ENCODE measurements around the gene OR6Y1. TPM values are rescaled to one million over a fixed set of nuclear protein-coding genes. Genes with fewer than 3 reads are reported as not detected.

The OR6Y1 gene
- total RNA-seq, 4 donors from 2014 or later, result not detected

DNA sequence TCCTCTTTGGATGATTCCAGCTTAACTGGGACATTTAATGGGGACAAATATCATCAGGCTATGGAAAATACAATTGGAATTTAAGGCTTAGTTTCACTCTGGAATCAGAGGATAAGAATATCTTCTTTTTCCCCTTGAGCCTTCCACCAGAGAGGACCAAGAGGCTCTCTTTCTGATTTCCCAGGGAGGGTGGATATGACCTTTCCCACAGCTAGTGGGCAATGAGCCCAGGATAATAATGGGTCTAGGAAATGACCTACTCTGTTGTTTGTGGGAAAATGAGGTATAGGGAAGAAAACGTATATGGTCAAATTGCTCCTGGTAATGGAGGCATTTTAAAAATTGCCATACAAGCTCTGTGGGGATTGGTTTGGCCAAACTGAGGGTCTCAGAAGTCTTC is 1.9 kb downstream of the OR6Y1 start:
- DNase-seq, result no peak

DNA sequence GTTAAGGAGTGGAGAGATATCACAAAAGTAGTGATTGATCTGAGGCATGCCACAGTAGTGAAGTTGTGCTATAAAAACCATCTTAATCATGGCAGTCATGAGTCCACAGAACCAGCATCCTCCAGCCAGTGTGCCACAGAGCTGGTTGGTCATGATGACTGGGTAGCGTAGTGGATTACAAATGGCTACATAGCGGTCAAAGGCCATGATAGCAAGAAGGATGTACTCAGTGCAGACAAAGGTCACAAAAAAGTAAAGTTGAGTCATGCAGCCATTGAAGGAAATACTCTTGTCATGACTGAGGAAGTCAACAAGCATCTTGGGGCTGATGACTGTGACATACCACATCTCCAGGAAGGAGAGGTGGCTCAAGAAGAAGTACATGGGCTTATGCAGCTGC is 6.7 kb downstream of the OR6Y1 start:
- DNase-seq, result no peak
- no peak overlapping the region for H3K27ac ChIP-seq
- H3K4me1 ChIP-seq, result no peaks in the 10 kb centered on the region
- no peaks in the 10 kb centered on the region for H3K27me3 ChIP-seq
- H3K9me3 ChIP-seq, result no peaks in the 10 kb centered on the region
- no peaks in the 10 kb centered on the region for H3K36me3 ChIP-seq
- no peak overlapping the region for H3K4me3 ChIP-seq
- TF ChIP-seq POLR2A (IDR thresholded peaks at IDR 0.05), result no peak
- TF ChIP-seq, protein P1, sequence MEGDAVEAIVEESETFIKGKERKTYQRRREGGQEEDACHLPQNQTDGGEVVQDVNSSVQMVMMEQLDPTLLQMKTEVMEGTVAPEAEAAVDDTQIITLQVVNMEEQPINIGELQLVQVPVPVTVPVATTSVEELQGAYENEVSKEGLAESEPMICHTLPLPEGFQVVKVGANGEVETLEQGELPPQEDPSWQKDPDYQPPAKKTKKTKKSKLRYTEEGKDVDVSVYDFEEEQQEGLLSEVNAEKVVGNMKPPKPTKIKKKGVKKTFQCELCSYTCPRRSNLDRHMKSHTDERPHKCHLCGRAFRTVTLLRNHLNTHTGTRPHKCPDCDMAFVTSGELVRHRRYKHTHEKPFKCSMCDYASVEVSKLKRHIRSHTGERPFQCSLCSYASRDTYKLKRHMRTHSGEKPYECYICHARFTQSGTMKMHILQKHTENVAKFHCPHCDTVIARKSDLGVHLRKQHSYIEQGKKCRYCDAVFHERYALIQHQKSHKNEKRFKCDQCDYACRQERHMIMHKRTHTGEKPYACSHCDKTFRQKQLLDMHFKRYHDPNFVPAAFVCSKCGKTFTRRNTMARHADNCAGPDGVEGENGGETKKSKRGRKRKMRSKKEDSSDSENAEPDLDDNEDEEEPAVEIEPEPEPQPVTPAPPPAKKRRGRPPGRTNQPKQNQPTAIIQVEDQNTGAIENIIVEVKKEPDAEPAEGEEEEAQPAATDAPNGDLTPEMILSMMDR (IDR thresholded peaks at IDR 0.05), result no peak

More for the DNA sequence above, 1.9 kb downstream of the OR6Y1 start:
- Histone ChIP-seq H3K27me3 (no peaks in the 10 kb centered on the region), H3K27ac (no peak overlapping the region), H3K9me3 (no peaks in the 10 kb centered on the region), H3K4me1 (no peaks in the 10 kb centered on the region), H3K36me3 (no peaks in the 10 kb centered on the region), H3K4me3 (no peak overlapping the region)
- no peak for TF ChIP-seq POLR2A (IDR thresholded peaks at IDR 0.05)

DNA sequence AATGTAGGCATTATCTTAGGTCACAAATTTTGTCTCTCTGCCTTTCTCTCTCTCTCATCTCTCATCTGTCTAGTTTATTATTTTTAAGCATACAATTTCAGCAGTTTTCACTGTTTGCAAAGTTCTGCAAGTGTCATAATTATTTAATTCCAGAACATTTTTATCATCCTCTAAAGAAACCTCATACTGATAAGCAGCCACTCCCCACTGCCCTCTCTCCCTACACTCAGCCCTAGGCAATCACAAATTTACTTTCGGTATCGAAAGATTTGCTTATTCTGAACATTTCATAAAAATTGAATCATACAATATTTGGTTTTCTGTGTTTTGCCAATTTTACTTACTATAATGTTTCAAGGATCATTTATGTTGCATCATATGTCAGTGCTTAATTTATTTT is 16.6 kb downstream of the OR6Y1 start:
- TF ChIP-seq, protein P1 (IDR thresholded peaks at IDR 0.05), result no peak
- TF ChIP-seq POLR2A (IDR thresholded peaks at IDR 0.05), result no peak
- no peaks in the 10 kb centered on the region for H3K36me3 ChIP-seq
- no peaks in the 10 kb centered on the region for H3K4me1 ChIP-seq
- H3K27ac ChIP-seq, result no peak overlapping the region
- DNase-seq, result no peak
- H3K4me3 ChIP-seq, result no peak overlapping the region
- H3K27me3 ChIP-seq, result no peaks in the 10 kb centered on the region
- no peaks in the 10 kb centered on the region for H3K9me3 ChIP-seq

DNA sequence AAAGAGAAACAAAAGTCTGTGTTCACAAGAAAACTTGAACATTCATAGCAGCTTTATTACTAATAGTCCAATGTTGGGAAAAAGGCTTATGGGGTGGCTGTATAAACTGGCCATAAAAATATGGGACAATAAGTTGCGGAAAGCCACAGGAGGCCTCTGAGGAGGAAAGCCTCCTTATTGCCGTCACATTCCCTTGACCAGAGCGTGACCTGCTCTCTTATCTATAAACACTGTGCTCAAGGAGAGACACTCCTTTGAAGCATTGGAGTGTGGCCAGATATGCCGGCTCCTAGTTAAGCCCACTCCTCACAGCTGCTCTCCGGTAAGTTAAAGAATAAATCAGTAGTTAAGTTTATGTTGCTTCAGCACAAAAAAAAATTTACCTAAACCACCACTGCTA is 19.7 kb downstream of the OR6Y1 start:
- no peaks in the 10 kb centered on the region for H3K36me3 ChIP-seq
- TF ChIP-seq, protein P1 (IDR thresholded peaks at IDR 0.05), result no peak
- TF ChIP-seq POLR2A (IDR thresholded peaks at IDR 0.05), result no peak
- no peak overlapping the region for H3K4me3 ChIP-seq
- H3K4me1 ChIP-seq, result no peaks in the 10 kb centered on the region
- no peaks in the 10 kb centered on the region for H3K27me3 ChIP-seq
- no peaks in the 10 kb centered on the region for H3K9me3 ChIP-seq
- H3K27ac ChIP-seq, result no peak overlapping the region
- no peak for DNase-seq

- H3K4me1 ChIP-seq, result no peaks in the 10 kb centered on the region
- no peaks in the 10 kb centered on the region for H3K9me3 ChIP-seq
- no peak overlapping the region for H3K4me3 ChIP-seq
- no peak overlapping the region for H3K27ac ChIP-seq
- TF ChIP-seq POLR2A (IDR thresholded peaks at IDR 0.05), result no peak
- TF ChIP-seq, protein P1 (IDR thresholded peaks at IDR 0.05), result no peak
- no peak for DNase-seq
- H3K36me3 ChIP-seq, result no peaks in the 10 kb centered on the region
- no peaks in the 10 kb centered on the region for H3K27me3 ChIP-seq
Observed at GRCh38 chr1:158527190-158527815, 26.9 kb downstream of the OR6Y1 start.

DNA sequence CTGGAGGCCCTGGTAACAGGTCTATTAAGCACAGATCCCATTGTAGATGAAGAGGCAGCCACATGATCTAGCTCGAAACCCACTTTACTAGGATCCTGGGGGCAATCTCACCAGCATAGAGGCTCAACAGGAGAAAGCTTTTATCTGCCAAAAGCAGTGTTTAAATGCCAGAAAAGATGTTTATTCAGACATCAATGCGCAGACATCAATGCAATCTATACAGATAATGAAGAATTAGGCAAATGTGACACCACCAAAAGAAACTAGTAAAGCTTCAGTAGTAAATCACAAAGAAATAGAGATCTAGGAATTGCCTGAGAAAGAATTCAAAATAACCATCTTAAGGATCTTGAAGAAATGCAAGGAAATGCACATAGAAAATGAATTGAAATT is 32.5 kb downstream of the OR6Y1 start:
- TF ChIP-seq, protein P1 (IDR thresholded peaks at IDR 0.05), result no peak

More for the DNA sequence above, 32.5 kb downstream of the OR6Y1 start:
- H3K27ac ChIP-seq, result no peak overlapping the region
- H3K4me3 ChIP-seq, result no peak overlapping the region
- H3K36me3 ChIP-seq, result no peaks in the 10 kb centered on the region
- no peaks in the 10 kb centered on the region for H3K4me1 ChIP-seq
- no peaks in the 10 kb centered on the region for H3K9me3 ChIP-seq
- H3K27me3 ChIP-seq, result no peaks in the 10 kb centered on the region
- DNase-seq, result no peak

Measured in Peyer's patch (tissue), 4 donors.